GM23338 (cell line): ENCODE measurements around the gene DPYSL3. TPM values are rescaled to one million over a fixed set of nuclear protein-coding genes. Genes with fewer than 3 reads are reported as not detected.

Experiments
- EZH2 ChIP-seq: fragments of 200-600 bp; sonication (generic); IDR thresholded peaks from one replicate; pipeline ENCODE4 v1.8.0; 2017; ENCODE audit warnings: antibody characterized with exemption, mild to moderate bottlenecking, low read depth; ENCODE audit not compliant: unreplicated experiment
- POLR2AphosphoS5 ChIP-seq: IDR thresholded peaks from 2 replicates; pipeline ENCODE4 v1.6.1; 2016; ENCODE audit warnings: antibody characterized with exemption, low read depth
- polyA plus RNA-seq: library from polyadenylated mRNA; unstranded; fragments of >200 nt; fragmentation: Nextera tagmentation; extraction: Ambion mirVana; gene quantifications from 2 replicates; pipeline ENCODE4 v1.2.1, GENCODE V29; 2016
- total RNA-seq: library from RNA; depleted of rRNA; stranded (reverse); fragments of >200 nt; shearing (Covaris generic); gene quantifications from 2 replicates; pipeline ENCODE4 v1.2.3, GENCODE V29; 2014
- TF ChIP-seq, protein P1 (sequence below): fragments of 250-450 bp; sonication (Bioruptor Pico); IDR thresholded peaks from 2 replicates; pipeline ENCODE4 v1.5.0; 2020; ENCODE audit warnings: mild to moderate bottlenecking, moderate library complexity
- TF ChIP-seq, protein P2 (sequence below): IDR thresholded peaks from one replicate; pipeline ENCODE4 v1.6.1; 2018; ENCODE audit warnings: antibody characterized with exemption; ENCODE audit not compliant: unreplicated experiment
- TF ChIP-seq, protein P3 (sequence below), 2 experiments: fragments of 200-600 bp in 1 of 2; sonication (generic) in 1 of 2; conservative IDR thresholded peaks; 2 replicates each; pipeline versions ENCODE4 v1.5.1 to v1.6.1; 2016 to 2017; ENCODE audit warnings: antibody characterized with exemption in 2 of 2, low read depth in 2 of 2, mild to moderate bottlenecking in 2 of 2, moderate library complexity in 1 of 2

The DPYSL3 gene
- total and polyA plus RNA-seq, 2 experiments from 2014 or later = 97.6 to 455 TPM

DNA sequence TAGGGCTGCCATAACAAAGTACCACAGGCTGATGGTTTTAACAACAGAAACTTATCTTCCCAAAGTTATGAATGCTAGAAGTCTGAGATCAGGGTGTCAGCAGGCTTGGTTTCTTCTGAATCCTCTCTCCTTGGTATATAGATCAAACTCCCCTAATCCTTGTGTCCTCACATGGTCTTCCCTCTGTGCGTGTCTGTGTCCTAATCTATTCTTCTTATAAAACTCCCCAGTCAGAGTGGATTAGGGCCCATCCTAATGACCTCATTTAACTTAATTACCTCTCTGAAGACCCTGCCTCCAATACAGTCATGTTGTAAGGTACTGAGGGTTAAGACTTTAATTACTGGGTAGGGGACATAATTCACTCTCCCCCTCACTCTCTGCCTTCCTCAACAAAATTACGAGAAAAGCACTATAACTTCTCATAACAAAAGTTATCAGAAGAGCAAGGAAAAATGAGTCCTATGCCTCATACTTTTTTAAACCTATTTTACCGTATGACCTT lies 68.6 kb downstream of the DPYSL3 start (continued):
- TF ChIP-seq, protein P1, sequence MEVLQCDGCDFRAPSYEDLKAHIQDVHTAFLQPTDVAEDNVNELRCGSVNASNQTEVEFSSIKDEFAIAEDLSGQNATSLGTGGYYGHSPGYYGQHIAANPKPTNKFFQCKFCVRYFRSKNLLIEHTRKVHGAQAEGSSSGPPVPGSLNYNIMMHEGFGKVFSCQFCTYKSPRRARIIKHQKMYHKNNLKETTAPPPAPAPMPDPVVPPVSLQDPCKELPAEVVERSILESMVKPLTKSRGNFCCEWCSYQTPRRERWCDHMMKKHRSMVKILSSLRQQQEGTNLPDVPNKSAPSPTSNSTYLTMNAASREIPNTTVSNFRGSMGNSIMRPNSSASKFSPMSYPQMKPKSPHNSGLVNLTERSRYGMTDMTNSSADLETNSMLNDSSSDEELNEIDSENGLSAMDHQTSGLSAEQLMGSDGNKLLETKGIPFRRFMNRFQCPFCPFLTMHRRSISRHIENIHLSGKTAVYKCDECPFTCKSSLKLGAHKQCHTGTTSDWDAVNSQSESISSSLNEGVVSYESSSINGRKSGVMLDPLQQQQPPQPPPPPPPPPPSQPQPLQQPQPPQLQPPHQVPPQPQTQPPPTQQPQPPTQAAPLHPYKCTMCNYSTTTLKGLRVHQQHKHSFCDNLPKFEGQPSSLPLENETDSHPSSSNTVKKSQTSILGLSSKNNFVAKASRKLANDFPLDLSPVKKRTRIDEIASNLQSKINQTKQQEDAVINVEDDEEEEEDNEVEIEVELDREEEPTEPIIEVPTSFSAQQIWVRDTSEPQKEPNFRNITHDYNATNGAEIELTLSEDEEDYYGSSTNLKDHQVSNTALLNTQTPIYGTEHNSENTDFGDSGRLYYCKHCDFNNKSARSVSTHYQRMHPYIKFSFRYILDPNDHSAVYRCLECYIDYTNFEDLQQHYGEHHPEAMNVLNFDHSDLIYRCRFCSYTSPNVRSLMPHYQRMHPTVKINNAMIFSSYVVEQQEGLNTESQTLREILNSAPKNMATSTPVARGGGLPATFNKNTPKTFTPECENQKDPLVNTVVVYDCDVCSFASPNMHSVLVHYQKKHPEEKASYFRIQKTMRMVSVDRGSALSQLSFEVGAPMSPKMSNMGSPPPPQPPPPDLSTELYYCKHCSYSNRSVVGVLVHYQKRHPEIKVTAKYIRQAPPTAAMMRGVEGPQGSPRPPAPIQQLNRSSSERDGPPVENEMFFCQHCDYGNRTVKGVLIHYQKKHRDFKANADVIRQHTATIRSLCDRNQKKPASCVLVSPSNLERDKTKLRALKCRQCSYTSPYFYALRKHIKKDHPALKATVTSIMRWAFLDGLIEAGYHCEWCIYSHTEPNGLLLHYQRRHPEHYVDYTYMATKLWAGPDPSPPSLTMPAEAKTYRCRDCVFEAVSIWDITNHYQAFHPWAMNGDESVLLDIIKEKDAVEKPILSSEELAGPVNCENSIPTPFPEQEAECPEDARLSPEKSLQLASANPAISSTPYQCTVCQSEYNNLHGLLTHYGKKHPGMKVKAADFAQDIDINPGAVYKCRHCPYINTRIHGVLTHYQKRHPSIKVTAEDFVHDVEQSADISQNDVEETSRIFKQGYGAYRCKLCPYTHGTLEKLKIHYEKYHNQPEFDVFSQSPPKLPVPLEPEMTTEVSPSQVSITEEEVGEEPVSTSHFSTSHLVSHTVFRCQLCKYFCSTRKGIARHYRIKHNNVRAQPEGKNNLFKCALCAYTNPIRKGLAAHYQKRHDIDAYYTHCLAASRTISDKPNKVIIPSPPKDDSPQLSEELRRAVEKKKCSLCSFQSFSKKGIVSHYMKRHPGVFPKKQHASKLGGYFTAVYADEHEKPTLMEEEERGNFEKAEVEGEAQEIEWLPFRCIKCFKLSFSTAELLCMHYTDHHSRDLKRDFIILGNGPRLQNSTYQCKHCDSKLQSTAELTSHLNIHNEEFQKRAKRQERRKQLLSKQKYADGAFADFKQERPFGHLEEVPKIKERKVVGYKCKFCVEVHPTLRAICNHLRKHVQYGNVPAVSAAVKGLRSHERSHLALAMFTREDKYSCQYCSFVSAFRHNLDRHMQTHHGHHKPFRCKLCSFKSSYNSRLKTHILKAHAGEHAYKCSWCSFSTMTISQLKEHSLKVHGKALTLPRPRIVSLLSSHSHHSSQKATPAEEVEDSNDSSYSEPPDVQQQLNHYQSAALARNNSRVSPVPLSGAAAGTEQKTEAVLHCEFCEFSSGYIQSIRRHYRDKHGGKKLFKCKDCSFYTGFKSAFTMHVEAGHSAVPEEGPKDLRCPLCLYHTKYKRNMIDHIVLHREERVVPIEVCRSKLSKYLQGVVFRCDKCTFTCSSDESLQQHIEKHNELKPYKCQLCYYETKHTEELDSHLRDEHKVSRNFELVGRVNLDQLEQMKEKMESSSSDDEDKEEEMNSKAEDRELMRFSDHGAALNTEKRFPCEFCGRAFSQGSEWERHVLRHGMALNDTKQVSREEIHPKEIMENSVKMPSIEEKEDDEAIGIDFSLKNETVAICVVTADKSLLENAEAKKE (CRISPR knock-in tag) = no peak
- TF ChIP-seq POLR2AphosphoS5 (no peak), EZH2 (no peak)
- TF ChIP-seq, protein P2, sequence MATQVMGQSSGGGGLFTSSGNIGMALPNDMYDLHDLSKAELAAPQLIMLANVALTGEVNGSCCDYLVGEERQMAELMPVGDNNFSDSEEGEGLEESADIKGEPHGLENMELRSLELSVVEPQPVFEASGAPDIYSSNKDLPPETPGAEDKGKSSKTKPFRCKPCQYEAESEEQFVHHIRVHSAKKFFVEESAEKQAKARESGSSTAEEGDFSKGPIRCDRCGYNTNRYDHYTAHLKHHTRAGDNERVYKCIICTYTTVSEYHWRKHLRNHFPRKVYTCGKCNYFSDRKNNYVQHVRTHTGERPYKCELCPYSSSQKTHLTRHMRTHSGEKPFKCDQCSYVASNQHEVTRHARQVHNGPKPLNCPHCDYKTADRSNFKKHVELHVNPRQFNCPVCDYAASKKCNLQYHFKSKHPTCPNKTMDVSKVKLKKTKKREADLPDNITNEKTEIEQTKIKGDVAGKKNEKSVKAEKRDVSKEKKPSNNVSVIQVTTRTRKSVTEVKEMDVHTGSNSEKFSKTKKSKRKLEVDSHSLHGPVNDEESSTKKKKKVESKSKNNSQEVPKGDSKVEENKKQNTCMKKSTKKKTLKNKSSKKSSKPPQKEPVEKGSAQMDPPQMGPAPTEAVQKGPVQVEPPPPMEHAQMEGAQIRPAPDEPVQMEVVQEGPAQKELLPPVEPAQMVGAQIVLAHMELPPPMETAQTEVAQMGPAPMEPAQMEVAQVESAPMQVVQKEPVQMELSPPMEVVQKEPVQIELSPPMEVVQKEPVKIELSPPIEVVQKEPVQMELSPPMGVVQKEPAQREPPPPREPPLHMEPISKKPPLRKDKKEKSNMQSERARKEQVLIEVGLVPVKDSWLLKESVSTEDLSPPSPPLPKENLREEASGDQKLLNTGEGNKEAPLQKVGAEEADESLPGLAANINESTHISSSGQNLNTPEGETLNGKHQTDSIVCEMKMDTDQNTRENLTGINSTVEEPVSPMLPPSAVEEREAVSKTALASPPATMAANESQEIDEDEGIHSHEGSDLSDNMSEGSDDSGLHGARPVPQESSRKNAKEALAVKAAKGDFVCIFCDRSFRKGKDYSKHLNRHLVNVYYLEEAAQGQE = no peak
- TF ChIP-seq, protein P3, sequence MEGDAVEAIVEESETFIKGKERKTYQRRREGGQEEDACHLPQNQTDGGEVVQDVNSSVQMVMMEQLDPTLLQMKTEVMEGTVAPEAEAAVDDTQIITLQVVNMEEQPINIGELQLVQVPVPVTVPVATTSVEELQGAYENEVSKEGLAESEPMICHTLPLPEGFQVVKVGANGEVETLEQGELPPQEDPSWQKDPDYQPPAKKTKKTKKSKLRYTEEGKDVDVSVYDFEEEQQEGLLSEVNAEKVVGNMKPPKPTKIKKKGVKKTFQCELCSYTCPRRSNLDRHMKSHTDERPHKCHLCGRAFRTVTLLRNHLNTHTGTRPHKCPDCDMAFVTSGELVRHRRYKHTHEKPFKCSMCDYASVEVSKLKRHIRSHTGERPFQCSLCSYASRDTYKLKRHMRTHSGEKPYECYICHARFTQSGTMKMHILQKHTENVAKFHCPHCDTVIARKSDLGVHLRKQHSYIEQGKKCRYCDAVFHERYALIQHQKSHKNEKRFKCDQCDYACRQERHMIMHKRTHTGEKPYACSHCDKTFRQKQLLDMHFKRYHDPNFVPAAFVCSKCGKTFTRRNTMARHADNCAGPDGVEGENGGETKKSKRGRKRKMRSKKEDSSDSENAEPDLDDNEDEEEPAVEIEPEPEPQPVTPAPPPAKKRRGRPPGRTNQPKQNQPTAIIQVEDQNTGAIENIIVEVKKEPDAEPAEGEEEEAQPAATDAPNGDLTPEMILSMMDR (conservative IDR thresholded peaks at IDR 0.05; ENCODE audit: low read depth in 2 of 2) = no peak
